Tibial nerve (tissue), 4 donors: Measurements from ENCODE around the gene LSMEM2. TPM values are rescaled to one million over a fixed set of nuclear protein-coding genes. Genes with fewer than 3 reads are reported as not detected.

Experiments
- DNase-seq, 2 donors: peaks; one replicate each; pipeline ENCODE4 v3.0.0-alpha.2; 2019; ENCODE audit warnings: low spot score in 2 of 2
- H3K27ac ChIP-seq, 4 donors: fragments of 200-600 bp; sonication (generic) in 3 of 4; one replicate each; pipeline ENCODE4 v1.5.1; 2017 to 2019; ENCODE audit warnings: mild to moderate bottlenecking in 1 of 4
- H3K27me3 ChIP-seq, 2 donors: fragments of 200-600 bp; sonication (generic) in 1 of 2; one replicate each; pipeline versions ENCODE4 v1.5.1 to v1.6.0; 2017 to 2019
- H3K36me3 ChIP-seq, 3 donors: fragments of 200-600 bp; sonication (generic); one replicate each; pipeline ENCODE4 v1.5.1; 2018 to 2019
- H3K4me1 ChIP-seq, 4 donors: fragments of 200-600 bp; sonication (generic) in 3 of 4; one replicate each; pipeline ENCODE4 v1.5.1; 2017 to 2019
- H3K4me3 ChIP-seq, 4 donors: fragments of 200-600 bp; sonication (generic) in 3 of 4; one replicate each; pipeline ENCODE4 v1.5.1; 2017 to 2019; ENCODE audit warnings: mild to moderate bottlenecking in 1 of 4, moderate library complexity in 1 of 4
- H3K9me3 ChIP-seq, 4 donors: fragments of 200-600 bp; sonication (generic) in 3 of 4; one replicate each; pipeline ENCODE4 v1.5.1; 2017 to 2019
- EP300 ChIP-seq, 2 donors: sonication (generic); formaldehyde crosslinking; IDR thresholded peaks; one replicate each; pipeline ENCODE4 v1.6.1; 2017; ENCODE audit warnings: antibody characterized with exemption in 2 of 2, mild to moderate bottlenecking in 1 of 2
- POLR2A ChIP-seq, 2 donors: fragments of 450-650 bp; IDR thresholded peaks; one replicate each; pipeline ENCODE4 v1.6.1; 2017; ENCODE audit warnings: antibody characterized with exemption in 2 of 2, mild to moderate bottlenecking in 2 of 2, moderate library complexity in 2 of 2
- WGBS, 2 donors: methylation state at CpG; one replicate each; pipeline ENCODE4 v1.1.5; 2018; 5-methylcytosine and 5-hydroxymethylcytosine counted together
- total RNA-seq, 4 donors: library from RNA; depleted of rRNA; stranded (reverse); fragments of >200 nt; gene quantifications; one replicate each; pipeline ENCODE4 v1.1.0, GENCODE V29; 2016
- TF ChIP-seq, protein P1 (sequence below), 5 experiments: fragments of 200-600 bp in 3 of 5; fragments of 450-650 bp in 2 of 5; sonication (generic) in 3 of 5; IDR thresholded peaks; one replicate each; pipeline ENCODE4 v1.5.1; 2016 to 2019; ENCODE audit warnings: antibody characterized with exemption in 5 of 5, mild to moderate bottlenecking in 3 of 5, moderate library complexity in 2 of 5

The LSMEM2 gene
- total RNA-seq, 4 donors from 2014 or later, result 2.0 to 3.1 (median 2.5) TPM

DNA sequence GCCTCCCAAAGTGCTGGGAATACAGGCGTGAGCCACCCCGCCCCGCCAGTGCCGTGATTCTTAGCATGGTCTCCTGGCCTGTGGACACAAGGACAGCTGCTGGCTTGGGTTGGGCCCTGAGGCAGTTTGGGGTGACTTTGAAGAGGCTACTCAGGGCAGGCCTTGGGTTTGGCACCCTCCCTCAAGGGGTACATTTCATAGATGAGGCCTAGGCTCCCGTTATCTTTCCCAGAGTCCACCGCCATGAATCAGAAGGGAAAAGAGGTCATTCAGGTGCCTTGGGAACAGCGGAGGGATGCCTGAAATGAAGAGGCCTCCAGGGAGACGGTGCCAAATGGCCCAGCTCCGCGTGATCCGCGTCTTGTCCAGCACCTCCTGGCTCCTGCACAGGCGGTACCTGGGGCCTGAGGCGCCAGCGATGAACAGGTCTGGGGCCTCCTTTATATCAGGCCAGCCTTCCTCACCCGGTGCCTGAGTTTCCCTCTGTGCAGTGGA, 33.6 kb upstream of the LSMEM2 start:
- peaks cover 0 to 99% (median 97%) of the 10 kb centered on the region in 4 donors for H3K4me1 ChIP-seq
- H3K27ac ChIP-seq, result peak overlapping the region; percentile 73 to 96 (median 85)
- peak overlapping the region in 1 of 4 donors; percentile 42 for H3K4me3 ChIP-seq
- peaks cover 0 to 10% (median 0%) of the 10 kb centered on the region in 3 donors for H3K36me3 ChIP-seq
- H3K9me3 ChIP-seq, result no peaks in the 10 kb centered on the region
- no peak for DNase-seq
- 66 to 80% methylated on average over 12 to 15 of the region's 16 CpGs for WGBS, 2 donors
- H3K27me3 ChIP-seq, result no peaks in the 10 kb centered on the region
- TF ChIP-seq, protein P1, sequence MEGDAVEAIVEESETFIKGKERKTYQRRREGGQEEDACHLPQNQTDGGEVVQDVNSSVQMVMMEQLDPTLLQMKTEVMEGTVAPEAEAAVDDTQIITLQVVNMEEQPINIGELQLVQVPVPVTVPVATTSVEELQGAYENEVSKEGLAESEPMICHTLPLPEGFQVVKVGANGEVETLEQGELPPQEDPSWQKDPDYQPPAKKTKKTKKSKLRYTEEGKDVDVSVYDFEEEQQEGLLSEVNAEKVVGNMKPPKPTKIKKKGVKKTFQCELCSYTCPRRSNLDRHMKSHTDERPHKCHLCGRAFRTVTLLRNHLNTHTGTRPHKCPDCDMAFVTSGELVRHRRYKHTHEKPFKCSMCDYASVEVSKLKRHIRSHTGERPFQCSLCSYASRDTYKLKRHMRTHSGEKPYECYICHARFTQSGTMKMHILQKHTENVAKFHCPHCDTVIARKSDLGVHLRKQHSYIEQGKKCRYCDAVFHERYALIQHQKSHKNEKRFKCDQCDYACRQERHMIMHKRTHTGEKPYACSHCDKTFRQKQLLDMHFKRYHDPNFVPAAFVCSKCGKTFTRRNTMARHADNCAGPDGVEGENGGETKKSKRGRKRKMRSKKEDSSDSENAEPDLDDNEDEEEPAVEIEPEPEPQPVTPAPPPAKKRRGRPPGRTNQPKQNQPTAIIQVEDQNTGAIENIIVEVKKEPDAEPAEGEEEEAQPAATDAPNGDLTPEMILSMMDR (IDR thresholded peaks at IDR 0.05), result no peak
- TF ChIP-seq EP300 (IDR thresholded peaks at IDR 0.05), result no peak
- TF ChIP-seq POLR2A (IDR thresholded peaks at IDR 0.05), result no peak

DNA sequence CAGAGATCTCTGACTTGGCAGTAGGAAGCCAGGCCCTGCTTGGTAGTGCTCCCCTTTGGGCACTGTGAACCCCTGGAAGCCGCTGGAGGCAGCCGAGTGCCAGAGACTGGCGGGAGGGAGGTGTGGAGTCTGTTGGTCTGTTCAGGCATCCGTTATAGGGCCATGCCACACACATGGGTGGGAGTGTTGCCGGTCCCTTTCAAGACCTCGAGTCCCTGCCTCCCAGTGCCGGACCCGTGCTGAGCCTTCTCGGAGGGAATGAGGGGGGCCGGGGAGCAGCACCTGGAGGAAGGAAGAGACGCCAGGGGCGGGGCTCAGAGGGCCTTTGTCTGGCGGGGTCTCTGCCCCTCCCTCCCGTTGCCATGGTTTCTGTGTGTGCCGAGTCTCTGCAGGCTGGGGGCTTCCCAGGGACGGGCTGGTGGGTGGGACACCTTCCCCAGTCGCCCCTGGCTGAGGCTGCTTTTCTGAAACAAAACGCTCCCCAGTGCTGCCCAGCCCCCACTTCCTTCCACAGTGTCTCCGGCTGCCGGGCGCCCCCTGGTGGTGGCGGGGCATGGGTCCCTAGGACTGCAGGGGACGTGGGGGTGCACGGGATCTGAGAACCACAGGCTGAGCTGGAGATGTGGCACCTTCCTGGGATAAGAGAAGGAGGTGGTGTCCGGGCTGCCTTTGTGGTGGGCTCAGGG, 32.9 kb upstream of the LSMEM2 start:
- Histone ChIP-seq H3K27ac (peak overlapping the region; percentile 73 to 96 (median 85)), H3K4me1 (peaks cover 0 to 99% (median 97%) of the 10 kb centered on the region in 4 donors), H3K4me3 (peak overlapping the region; percentile 12 to 52 (median 34)), H3K36me3 (peaks cover 0 to 12% (median 0%) of the 10 kb centered on the region in 3 donors), H3K9me3 (no peaks in the 10 kb centered on the region), H3K27me3 (no peaks in the 10 kb centered on the region)
- peak; percentile 92 to 96 for DNase-seq
- TF ChIP-seq EP300 (IDR thresholded peaks at IDR 0.05), result peak; percentile 40 to 48
- TF ChIP-seq POLR2A (IDR thresholded peaks at IDR 0.05), result no peak
- TF ChIP-seq, protein P1 (IDR thresholded peaks at IDR 0.05), result peak; percentile 98 to 99 (median 98)
- 2 to 5% methylated on average over 18 to 23 of the region's 25 CpGs for WGBS, 2 donors

DNA sequence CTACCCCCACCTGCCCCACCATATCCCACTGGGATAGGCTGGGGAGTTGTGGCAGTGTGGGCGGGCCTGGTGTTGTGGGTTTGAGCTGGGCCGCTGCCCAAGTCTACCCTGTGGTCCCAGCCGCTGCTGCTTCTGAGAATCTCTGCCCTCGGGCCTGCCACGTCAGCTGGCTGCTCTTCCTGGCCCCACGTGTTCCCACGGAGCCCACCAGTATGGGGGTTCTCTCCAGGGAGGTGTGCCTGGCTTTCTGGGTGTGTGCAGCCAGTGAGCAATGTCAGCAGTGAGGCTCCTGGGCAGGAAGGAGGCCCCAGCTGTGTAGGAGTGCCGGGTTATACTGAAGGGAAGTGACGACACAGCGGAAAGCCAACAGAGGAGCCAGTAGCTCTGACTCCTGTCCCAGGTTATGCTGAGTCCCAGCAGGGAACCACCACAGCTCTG, 32.4 kb upstream of the LSMEM2 start:
- Histone ChIP-seq H3K27ac (peak overlapping the region; percentile 73 to 96 (median 85)), H3K36me3 (peaks cover 0 to 18% (median 0%) of the 10 kb centered on the region in 3 donors), H3K9me3 (no peaks in the 10 kb centered on the region), H3K27me3 (no peaks in the 10 kb centered on the region), H3K4me3 (peak overlapping the region in 3 of 4 donors; percentile 27 to 52 (median 42)), H3K4me1 (peaks cover 0 to 99% (median 97%) of the 10 kb centered on the region in 4 donors)
- DNase-seq, result no peak
- no peak for TF ChIP-seq EP300 (IDR thresholded peaks at IDR 0.05)
- TF ChIP-seq, protein P1 (IDR thresholded peaks at IDR 0.05), result peak in 1 of 5 experiments; percentile 12
- 12 to 17% methylated on average over 9 to 10 of the region's 10 CpGs for WGBS, 2 donors

DNA sequence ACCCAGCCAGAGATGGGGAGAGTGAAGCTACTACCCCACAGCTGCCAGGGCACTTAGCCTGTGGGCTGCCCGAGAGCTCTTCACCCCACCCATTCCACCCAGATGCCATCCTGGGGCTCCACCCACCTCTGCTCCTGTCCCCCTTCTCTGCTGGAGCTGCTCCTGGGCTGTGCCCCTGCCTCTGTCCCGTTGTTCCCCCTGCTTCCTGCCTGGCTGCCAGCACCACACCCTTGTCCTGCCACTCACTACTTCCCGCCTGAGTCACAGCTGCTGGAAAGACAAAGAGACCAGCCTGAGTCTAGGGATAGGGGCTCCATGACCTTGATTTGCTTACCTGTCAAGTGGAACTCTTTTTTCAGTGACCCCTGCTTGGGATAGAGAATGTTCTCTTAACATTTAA, 30.5 kb upstream of the LSMEM2 start:
- DNase-seq, result no peak
- Histone ChIP-seq H3K27me3 (no peaks in the 10 kb centered on the region), H3K9me3 (no peaks in the 10 kb centered on the region), H3K4me3 (no peak overlapping the region), H3K27ac (peak overlapping the region; percentile 5 to 96 (median 85)), H3K36me3 (peaks cover 0 to 36% (median 10%) of the 10 kb centered on the region in 3 donors), H3K4me1 (peaks cover 0 to 99% (median 82%) of the 10 kb centered on the region in 4 donors)
- TF ChIP-seq EP300 (IDR thresholded peaks at IDR 0.05), result no peak
- no peak for TF ChIP-seq POLR2A (IDR thresholded peaks at IDR 0.05)
- TF ChIP-seq, protein P1 (IDR thresholded peaks at IDR 0.05), result no peak
- 7 to 18% methylated on average over 3 of the region's 3 CpGs for WGBS, 2 donors

DNA sequence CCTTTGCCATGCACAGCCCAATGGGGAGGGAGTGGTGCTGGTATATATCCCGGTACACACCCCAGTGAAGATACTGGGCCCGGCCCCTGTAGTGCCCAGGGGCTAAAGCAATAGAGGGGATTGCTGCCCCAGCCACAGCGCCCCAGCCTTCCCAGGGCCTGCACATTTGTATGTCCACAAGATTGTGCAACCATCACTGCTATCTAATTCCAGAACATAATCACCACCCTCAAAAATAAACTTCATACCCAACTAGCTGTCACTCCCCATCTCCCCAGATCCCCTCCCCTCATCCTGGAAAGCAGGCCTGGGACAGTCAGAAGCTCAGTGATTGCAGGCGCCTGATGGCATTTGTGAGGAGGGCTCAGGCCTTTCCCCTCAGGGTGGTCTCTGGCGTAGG, 29.4 kb upstream of the LSMEM2 start:
- peaks cover 0 to 47% (median 10%) of the 10 kb centered on the region in 3 donors for H3K36me3 ChIP-seq
- no peaks in the 10 kb centered on the region for H3K27me3 ChIP-seq
- peaks cover 0 to 100% (median 83%) of the 10 kb centered on the region in 4 donors for H3K4me1 ChIP-seq
- DNase-seq, result no peak
- WGBS, 2 donors, result 61 to 79% methylated on average over 4 to 5 of the region's 5 CpGs
- peak overlapping the region in 2 of 4 donors; percentile 84 to 96 for H3K27ac ChIP-seq
- no peak for TF ChIP-seq POLR2A (IDR thresholded peaks at IDR 0.05)
- no peak for TF ChIP-seq EP300 (IDR thresholded peaks at IDR 0.05)
- H3K4me3 ChIP-seq, result no peak overlapping the region
- no peaks in the 10 kb centered on the region for H3K9me3 ChIP-seq
